GM12865 (cell line): ENCODE measurements around the gene KRT85.

Experiments used
- DNase-seq: peaks from one replicate; pipeline ENCODE4 v3.0.0; 2010; ENCODE audit warnings: low read depth
- H3K4me3 ChIP-seq: 2 replicates; pipeline ENCODE4 v1.5.1; 2011; ENCODE audit warnings: mild to moderate bottlenecking, low read depth, low read length, control low read depth
- CTCF ChIP-seq: IDR thresholded peaks from 2 replicates; pipeline ENCODE4 v1.5.1; 2011; ENCODE audit warnings: low read length, control low read depth, low read depth, inconsistent platforms; ENCODE audit not compliant: insufficient read depth; ENCODE audit errors: missing control alignments

KRT85 gene

GRCh38 chr12:52402377-52402776 is 35.1 kb upstream of the KRT85 start:
- DNase-seq: no peak
- H3K4me3 ChIP-seq: no peak overlapping the region
- no peak for TF ChIP-seq CTCF

GRCh38 chr12:52401926-52402325 is 34.6 kb upstream of the KRT85 start:
- no peak for TF ChIP-seq CTCF
- DNase-seq: no peak
- H3K4me3 ChIP-seq: no peak overlapping the region

- H3K4me3 ChIP-seq: no peak overlapping the region
- no peak for TF ChIP-seq CTCF
- DNase-seq: no peak
Observed at GRCh38 chr12:52401526-52401925, 34.2 kb upstream of the KRT85 start.

- TF ChIP-seq CTCF: no peak
- DNase-seq: no peak
- H3K4me3 ChIP-seq: no peak overlapping the region
Observed at GRCh38 chr12:52400906-52401305, 33.6 kb upstream of the KRT85 start.

GRCh38 chr12:52399756-52400155 is 32.5 kb upstream of the KRT85 start:
- no peak for DNase-seq
- TF ChIP-seq CTCF: no peak
- no peak overlapping the region for H3K4me3 ChIP-seq

- no peak overlapping the region for H3K4me3 ChIP-seq
- TF ChIP-seq CTCF: no peak
- no peak for DNase-seq
Observed at GRCh38 chr12:52398176-52398575, 30.9 kb upstream of the KRT85 start.

- DNase-seq: no peak
- H3K4me3 ChIP-seq: no peak overlapping the region
- TF ChIP-seq CTCF: no peak
Observed at GRCh38 chr12:52396656-52397055, 29.4 kb upstream of the KRT85 start.
